Fibroblast of upper back skin (primary cell): Measurements from ENCODE around the gene CSN3.

Source experiments
- DNase-seq: peaks from one replicate; pipeline ENCODE4 v3.0.0-alpha.2; 2013

Gene CSN3

GRCh38 chr4:70298051-70298450 lies 55.7 kb downstream of the CSN3 start:
- no peak for DNase-seq

- DNase-seq, result no peak
Observed at GRCh38 chr4:70299643-70300042, 57.2 kb downstream of the CSN3 start.

GRCh38 chr4:70300215-70300614 lies 57.8 kb downstream of the CSN3 start:
- DNase-seq, result no peak
